Measurements from ENCODE around the gene HORMAD2.

- TF ChIP-seq CTCF (IDR thresholded peaks at IDR 0.05), result no peak
- no peak for TF ChIP-seq EZH2 (IDR thresholded peaks at IDR 0.05; ENCODE audit: borderline replicate concordance, insufficient read depth, low read depth, low read length, poor library complexity, severe bottlenecking)
Observed at GRCh38 chr22:30121960-30122359, 41.7 kb downstream of the HORMAD2 start.

Data from B cell (primary cell).